Keratinocyte (primary cell): ENCODE results near the gene NAA30. TPM values are rescaled to one million over a fixed set of nuclear protein-coding genes. Genes with fewer than 3 reads are reported as not detected.

Experiments
- DNase-seq: peaks from one replicate; pipeline ENCODE4 v3.0.0-alpha.2; 2011; ENCODE audit warnings: low read depth, missing footprints, low spot score
- FAIRE-seq: peaks from 2 replicates; lab custom pipeline; 2011; peaks lifted over from hg19 to GRCh38; lab: Jason Lieb, UNC
- H2AFZ ChIP-seq: 2 replicates; pipeline ENCODE4 v1.6.0; 2012; ENCODE audit warnings: low read length, control low read depth, inconsistent platforms; ENCODE audit not compliant: control insufficient read depth
- H3K27ac ChIP-seq: 2 replicates; pipeline ENCODE4 v1.5.1; 2011; ENCODE audit warnings: low read length; ENCODE audit not compliant: control insufficient read depth, insufficient read depth
- H3K27me3 ChIP-seq: 3 replicates; pipeline ENCODE4 v1.6.0; 2011; ENCODE audit warnings: low read length; ENCODE audit not compliant: control insufficient read depth, insufficient read depth; ENCODE audit errors: extremely low read depth
- H3K36me3 ChIP-seq, 2 experiments: 2 replicates in 1 of 2; 3 replicates in 1 of 2; pipeline ENCODE4 v1.5.1; 2011; ENCODE audit warnings: low read length in 2 of 2, mild to moderate bottlenecking in 1 of 2; ENCODE audit not compliant: control insufficient read depth in 2 of 2, insufficient read depth in 2 of 2; ENCODE audit errors: extremely low read depth in 1 of 2
- H3K4me1 ChIP-seq: 3 replicates; pipeline ENCODE4 v1.5.1; 2011; ENCODE audit warnings: low read length; ENCODE audit not compliant: control insufficient read depth, insufficient read depth; ENCODE audit errors: extremely low read depth
- H3K4me2 ChIP-seq: 3 replicates; pipeline ENCODE4 v1.6.0; 2011; ENCODE audit warnings: low read depth, low read length; ENCODE audit not compliant: control insufficient read depth, insufficient read depth; ENCODE audit errors: extremely low read depth
- H3K4me3 ChIP-seq, 3 experiments: fragments of 200-600 bp in 1 of 3; sonication (generic) in 1 of 3; 2 replicates in 2 of 3; 3 replicates in 1 of 3; pipeline ENCODE4 v1.5.1; 2011 to 2016; ENCODE audit warnings: low read length in 3 of 3, mild to moderate bottlenecking in 3 of 3, control low read depth in 2 of 3, inconsistent platforms in 1 of 3, low read depth in 1 of 3, mixed read lengths in 1 of 3, mixed run types in 1 of 3, moderate library complexity in 1 of 3; ENCODE audit not compliant: control insufficient read depth in 2 of 3, insufficient read depth in 2 of 3; ENCODE audit errors: extremely low read depth in 1 of 3
- H3K79me2 ChIP-seq: 2 replicates; pipeline ENCODE4 v1.6.0; 2012; ENCODE audit warnings: low read length; ENCODE audit not compliant: control insufficient read depth, insufficient read depth
- H3K9ac ChIP-seq: 3 replicates; pipeline ENCODE4 v1.6.0; 2011; ENCODE audit warnings: low read length; ENCODE audit not compliant: control insufficient read depth, insufficient read depth; ENCODE audit errors: extremely low read depth
- H3K9me1 ChIP-seq: 3 replicates; pipeline ENCODE4 v1.6.0; 2011; ENCODE audit warnings: low read length; ENCODE audit not compliant: control insufficient read depth, insufficient read depth; ENCODE audit errors: extremely low read depth
- H3K9me3 ChIP-seq: 2 replicates; pipeline ENCODE4 v1.5.1; 2012; ENCODE audit warnings: low read depth, low read length; ENCODE audit not compliant: control insufficient read depth
- H4K20me1 ChIP-seq: 3 replicates; pipeline ENCODE4 v1.6.0; 2011; ENCODE audit warnings: low read length; ENCODE audit not compliant: control insufficient read depth, insufficient read depth; ENCODE audit errors: extremely low read depth
- EZH2 ChIP-seq: IDR thresholded peaks from one replicate; pipeline ENCODE4 v1.6.1; 2012; ENCODE audit warnings: inconsistent platforms, mild to moderate bottlenecking, low read length, moderate library complexity
- dilution Hi-C: fragments of 300-500 bp; cut with MboI; formaldehyde crosslinking; loops from one replicate; pipeline ENCODE4 v1.7.0; 2020; ENCODE audit warnings: low sequenced_read_pairs; ENCODE audit not compliant: extremely low pct_ligation_motif_present
- polyA plus RNA-seq, 5 experiments: library from polyadenylated mRNA; depleted of rRNA in 3 of 5; stranded (reverse) in 3 of 5; stranded (forward) in 1 of 5; unstranded in 1 of 5; fragments of >200 nt; gene quantifications; 1 replicate in 1 of 5; 2 replicates in 3 of 5; 3 replicates in 1 of 5; pipeline versions ENCODE4 v1.2.1 to v1.2.3, GENCODE V29; 2011 to 2012; ENCODE audit warnings: missing spikeins in 2 of 5, low read depth in 1 of 5, low replicate concordance in 1 of 5
- TF ChIP-seq, protein P1 (sequence below), 3 experiments: IDR thresholded peaks in 1 of 3; conservative IDR thresholded peaks in 1 of 3; optimal IDR thresholded peaks in 1 of 3; 2 replicates in 2 of 3; 3 replicates in 1 of 3; pipeline versions ENCODE3 to v1.5.1; 2011; ENCODE audit warnings: low read length in 3 of 3, mild to moderate bottlenecking in 3 of 3, moderate library complexity in 2 of 3, control low read depth in 1 of 3, inconsistent platforms in 1 of 3; ENCODE audit not compliant: insufficient read depth in 2 of 3; ENCODE audit errors: extremely low read depth in 1 of 3

The NAA30 gene
- polyA plus RNA-seq, 1 donor (not counting 4 experiments of a cell fraction or from before 2014, with no cell fraction given): 19.4 TPM

GRCh38 chr14:57345106-57345505, 45.3 kb upstream of the NAA30 start:
- Histone ChIP-seq H3K9ac (no peak overlapping the region), H3K9me3 (no peaks in the 10 kb centered on the region), H3K9me1 (no peaks in the 10 kb centered on the region), H3K36me3 (no peaks in the 10 kb centered on the region), H3K4me3 (no peak overlapping the region), H3K27ac (no peak overlapping the region), H3K4me1 (peaks cover 8% of the 10 kb centered on the region), H2AFZ (no peak overlapping the region), H3K4me2 (no peak overlapping the region), H3K27me3 (no peaks in the 10 kb centered on the region), H3K79me2 (no peaks in the 10 kb centered on the region), H4K20me1 (no peaks in the 10 kb centered on the region)
- no peak for TF ChIP-seq EZH2
- TF ChIP-seq, protein P1, sequence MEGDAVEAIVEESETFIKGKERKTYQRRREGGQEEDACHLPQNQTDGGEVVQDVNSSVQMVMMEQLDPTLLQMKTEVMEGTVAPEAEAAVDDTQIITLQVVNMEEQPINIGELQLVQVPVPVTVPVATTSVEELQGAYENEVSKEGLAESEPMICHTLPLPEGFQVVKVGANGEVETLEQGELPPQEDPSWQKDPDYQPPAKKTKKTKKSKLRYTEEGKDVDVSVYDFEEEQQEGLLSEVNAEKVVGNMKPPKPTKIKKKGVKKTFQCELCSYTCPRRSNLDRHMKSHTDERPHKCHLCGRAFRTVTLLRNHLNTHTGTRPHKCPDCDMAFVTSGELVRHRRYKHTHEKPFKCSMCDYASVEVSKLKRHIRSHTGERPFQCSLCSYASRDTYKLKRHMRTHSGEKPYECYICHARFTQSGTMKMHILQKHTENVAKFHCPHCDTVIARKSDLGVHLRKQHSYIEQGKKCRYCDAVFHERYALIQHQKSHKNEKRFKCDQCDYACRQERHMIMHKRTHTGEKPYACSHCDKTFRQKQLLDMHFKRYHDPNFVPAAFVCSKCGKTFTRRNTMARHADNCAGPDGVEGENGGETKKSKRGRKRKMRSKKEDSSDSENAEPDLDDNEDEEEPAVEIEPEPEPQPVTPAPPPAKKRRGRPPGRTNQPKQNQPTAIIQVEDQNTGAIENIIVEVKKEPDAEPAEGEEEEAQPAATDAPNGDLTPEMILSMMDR (optimal IDR thresholded peaks at IDR 0.05 in 1 of 3, IDR thresholded peaks at IDR 0.05 in 1 of 3, conservative IDR thresholded peaks at IDR 0.05 in 1 of 3; ENCODE audit: extremely low read depth in 1 of 3, insufficient read depth in 2 of 3, low read length in 3 of 3): no peak
- FAIRE-seq (no peak), DNase-seq (no peak)
- dilution Hi-C loops: no loop called here

DNA sequence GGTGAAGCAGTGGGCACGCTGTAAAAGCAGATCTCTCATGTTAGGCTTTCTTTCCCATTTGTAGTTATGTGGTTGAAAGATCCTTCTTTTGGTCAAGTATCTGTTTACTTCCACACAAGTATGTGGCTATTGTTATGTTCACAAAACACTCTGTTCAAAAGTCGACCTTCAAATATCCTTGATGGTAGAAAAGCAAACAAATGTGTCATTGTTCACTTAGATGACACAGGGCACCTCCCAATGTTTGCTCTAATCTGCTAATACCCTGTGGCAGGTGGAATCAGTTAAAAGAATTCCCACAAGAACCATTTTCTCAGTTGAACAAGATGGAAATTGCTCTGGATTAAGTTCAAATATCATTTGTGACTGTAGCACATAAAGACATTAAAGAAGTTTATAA, 43.6 kb upstream of the NAA30 start:
- H2AFZ ChIP-seq: no peak overlapping the region
- no peaks in the 10 kb centered on the region for H3K9me3 ChIP-seq
- H3K9me1 ChIP-seq: no peaks in the 10 kb centered on the region
- H3K9ac ChIP-seq: no peak overlapping the region
- no peak for FAIRE-seq
- dilution Hi-C loops: no loop called here
- no peak overlapping the region for H3K27ac ChIP-seq
- peaks cover 8% of the 10 kb centered on the region for H3K4me1 ChIP-seq
- H4K20me1 ChIP-seq: no peaks in the 10 kb centered on the region
- no peak overlapping the region for H3K4me3 ChIP-seq
- H3K27me3 ChIP-seq: no peaks in the 10 kb centered on the region
- TF ChIP-seq, protein P1 (optimal IDR thresholded peaks at IDR 0.05 in 1 of 3, IDR thresholded peaks at IDR 0.05 in 1 of 3, conservative IDR thresholded peaks at IDR 0.05 in 1 of 3; ENCODE audit: extremely low read depth in 1 of 3, insufficient read depth in 2 of 3, low read length in 3 of 3): no peak
- no peak for TF ChIP-seq EZH2
- H3K36me3 ChIP-seq: no peaks in the 10 kb centered on the region
- no peak for DNase-seq
- H3K4me2 ChIP-seq: no peak overlapping the region
- H3K79me2 ChIP-seq: no peaks in the 10 kb centered on the region
